HG03139 (cell line): ENCODE data around the gene LDLRAD1.
"Not testable (repeated sequence)": the region's sequence is repeated elsewhere in the genome, so short reads cannot be mapped to it uniquely, and the experiment has no call there.

Experiments
- ATAC-seq: cut with Tn5 transposase; IDR thresholded peaks from one replicate; pipeline ENCODE4 v1.9.1; 2021; ENCODE audit not compliant: unreplicated experiment

Gene LDLRAD1

DNA sequence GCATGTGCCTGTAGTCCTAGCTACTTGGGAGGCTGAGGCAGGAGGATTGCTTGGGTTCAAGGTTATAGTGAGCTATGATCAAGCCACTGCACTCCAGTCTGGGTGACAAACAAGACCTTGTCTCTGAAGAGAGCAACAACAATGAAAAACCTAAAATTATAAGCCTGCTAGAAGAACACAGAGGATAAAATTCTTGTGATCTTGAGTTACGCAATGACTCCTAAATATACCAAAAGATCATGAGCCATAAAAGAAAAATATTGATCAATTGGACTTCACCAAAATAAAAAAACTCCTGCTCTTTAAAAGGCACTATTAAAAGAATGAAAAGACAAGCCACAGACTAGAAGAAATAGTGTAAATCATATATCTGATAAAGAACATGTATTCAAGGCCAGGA lies 22.3 kb downstream of the LDLRAD1 start:
- no peak for ATAC-seq

DNA sequence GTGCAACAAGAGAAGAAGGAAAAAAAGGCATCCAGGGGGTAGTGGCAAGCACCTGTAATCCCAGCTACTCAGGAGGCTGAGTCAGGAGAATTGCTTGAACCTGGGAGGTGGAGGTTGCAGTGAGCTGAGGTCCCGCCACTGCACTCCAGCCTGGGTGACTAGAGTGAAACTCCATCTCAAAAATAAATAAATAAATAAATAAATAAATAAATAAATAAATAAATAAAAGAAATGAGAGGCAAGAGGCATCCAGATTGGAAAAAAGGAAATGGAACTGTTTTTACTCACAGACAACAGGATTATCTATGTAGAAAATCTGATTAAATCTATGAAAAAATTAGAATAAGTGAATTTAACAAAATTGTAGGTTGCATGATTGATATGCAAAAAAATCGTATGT lies 23.5 kb downstream of the LDLRAD1 start:
- ATAC-seq = not testable (repeated sequence)

DNA sequence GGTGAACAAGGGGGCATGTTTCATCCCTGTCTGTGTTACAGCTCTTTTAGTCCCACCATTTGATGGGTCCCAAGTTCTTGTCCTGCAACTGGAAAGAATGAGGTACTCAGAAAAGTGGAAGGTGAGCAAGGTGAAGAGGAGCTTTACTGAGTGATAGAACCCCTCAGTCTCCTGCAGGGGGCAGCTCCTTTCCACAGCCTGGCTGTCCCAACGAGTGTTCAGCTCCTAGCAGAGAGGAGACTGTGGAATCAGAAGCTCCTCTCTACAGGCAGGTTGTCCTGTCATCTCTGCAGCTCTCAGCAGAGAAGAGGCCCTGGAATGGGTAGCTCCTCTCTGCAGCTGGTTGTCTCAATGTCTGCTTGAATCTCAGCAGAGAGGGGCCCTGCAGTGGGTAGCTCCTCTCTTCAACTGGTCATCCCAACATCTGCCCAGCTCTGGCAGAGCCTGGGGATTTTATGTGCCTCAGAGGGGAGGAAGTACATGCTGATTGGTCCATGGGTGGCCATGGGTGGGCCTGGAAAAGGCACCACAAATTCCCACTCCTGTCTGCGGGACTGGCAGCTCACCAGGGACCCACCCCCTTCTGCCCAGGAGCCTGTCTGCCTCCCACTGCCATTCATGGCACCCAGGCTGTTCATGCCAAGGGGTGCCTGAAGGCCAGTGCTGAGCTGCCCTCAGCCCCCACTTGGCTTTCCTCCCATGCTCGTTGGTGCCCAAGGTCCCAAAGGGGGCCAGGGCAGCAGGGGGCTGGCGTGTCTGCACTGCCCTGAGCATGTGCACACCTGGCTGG lies 25.7 kb downstream of the LDLRAD1 start:
- no peak for ATAC-seq

DNA sequence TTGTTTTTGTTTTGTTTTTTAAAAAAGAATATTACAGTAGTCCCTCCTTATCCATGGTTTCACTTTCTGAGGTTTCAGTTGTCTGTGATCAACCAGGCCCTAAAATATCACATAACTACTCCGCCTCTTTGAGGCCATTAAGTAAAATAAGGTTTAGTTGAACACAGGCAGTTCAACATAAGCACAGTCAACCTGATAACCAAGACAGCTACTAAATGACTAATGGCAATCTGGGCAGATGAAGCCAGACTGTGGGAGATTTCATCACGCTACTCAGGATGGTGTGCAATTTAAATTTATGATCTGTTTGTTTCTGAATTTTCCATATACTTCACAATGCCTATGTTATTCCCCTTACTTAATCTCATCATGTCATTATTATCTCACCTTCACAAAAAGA lies 30.1 kb downstream of the LDLRAD1 start:
- ATAC-seq = no peak

DNA sequence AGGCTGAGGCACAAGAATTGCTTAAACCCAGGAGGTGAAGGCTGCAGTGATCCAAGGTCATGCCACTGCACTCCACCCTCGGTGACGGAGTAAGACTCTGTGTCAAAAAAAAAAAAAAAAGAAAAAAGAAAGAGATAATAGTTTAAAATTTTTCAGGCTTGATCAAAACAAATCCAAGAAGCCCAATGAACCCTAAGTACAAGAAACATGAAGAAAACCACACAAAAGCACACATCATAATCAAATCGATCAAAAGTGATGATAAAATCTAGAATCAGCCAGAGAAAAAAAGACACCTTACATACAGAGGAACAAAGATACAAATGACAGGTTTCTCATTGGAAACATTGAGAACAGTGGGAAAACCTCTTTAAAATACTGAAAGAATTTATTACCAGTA lies 31.5 kb downstream of the LDLRAD1 start:
- no peak for ATAC-seq

DNA sequence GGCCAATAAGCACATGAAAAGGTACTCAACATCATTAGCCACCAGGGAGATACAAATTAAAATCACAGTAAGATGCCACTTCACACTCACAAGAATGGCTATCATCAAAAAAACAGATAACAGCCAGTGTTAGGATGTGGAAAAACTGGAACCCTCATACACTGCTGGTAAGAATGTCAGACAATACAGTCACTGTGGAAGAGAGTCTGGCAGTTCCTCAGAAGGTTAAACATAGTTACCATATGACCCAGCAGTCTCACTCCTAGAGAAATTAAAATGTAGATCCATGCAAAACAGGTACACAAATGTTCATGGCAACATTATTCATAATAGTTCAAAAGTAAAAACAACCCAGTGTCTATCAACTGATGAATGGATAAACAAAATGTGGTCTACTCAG lies 33.3 kb downstream of the LDLRAD1 start:
- ATAC-seq = no peak

DNA sequence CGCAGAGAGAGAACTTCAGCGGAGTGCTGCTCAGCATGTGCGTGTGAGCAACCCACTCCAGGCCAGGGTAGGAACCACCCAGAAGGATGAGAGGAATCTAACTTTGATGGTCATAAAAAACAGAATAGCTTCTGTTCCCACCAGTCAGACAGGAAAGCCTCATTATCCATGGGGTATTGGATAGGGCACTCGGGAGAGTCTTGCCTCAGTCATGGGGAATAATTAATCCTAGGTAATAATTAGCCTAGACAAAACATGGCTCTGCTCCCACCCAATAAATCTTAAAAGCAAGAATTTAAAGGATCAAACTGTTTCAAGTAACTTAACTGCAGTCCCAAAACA lies 35.3 kb downstream of the LDLRAD1 start:
- ATAC-seq = no peak

DNA sequence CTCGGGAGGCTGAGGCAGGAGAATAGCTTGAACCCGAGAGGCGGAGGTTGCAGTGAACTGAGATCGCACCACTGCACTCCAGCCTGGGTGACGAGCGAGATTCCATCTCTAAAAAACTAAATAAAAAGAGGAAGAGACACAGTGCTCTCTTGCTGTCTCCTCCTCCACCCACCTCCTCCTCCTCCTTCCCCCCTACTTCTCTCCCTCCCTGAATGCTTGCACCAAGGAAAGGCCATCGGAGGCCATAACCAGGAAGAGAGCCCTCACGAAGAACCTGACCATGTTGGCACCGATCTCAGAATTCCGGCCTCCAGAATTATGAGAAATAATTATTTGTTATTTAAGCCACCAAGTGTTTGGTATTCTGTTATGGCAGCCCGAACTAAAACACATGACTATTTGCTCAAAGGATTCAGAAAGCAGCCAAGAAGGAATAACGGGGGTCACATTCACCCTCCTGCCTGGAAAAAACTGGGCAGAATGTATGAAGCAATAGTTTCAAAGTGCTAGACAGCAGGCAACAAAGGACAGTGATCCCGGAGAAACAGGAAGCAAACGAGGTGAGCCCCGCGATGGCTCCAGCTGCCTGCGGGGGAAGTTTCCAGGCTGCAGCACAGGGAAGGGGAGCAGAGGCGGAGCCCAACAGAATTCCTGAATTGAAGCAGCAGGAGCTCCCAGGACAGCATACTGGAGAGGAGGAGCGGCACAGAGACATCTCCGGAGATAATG lies 35.8 kb downstream of the LDLRAD1 start:
- no peak for ATAC-seq

DNA sequence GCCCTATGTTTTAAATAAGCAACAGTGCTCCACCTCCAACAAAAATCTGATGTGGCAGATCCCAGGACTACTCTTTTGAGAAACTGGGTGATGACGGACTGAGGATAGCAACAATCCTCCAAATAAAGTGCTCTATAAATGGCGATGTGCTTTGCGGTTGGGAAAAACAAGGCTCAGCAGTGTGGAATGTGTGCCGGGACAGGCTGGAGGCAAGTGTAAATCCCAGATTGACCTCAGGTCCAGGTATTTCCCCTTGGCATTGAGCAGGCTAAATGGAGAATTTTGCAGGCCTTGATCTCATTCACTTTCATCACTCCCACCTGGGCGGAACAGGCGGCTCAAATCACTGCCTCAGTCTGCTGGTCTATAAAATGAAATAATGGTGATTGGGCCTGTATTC lies 36.8 kb downstream of the LDLRAD1 start:
- ATAC-seq = no peak

DNA sequence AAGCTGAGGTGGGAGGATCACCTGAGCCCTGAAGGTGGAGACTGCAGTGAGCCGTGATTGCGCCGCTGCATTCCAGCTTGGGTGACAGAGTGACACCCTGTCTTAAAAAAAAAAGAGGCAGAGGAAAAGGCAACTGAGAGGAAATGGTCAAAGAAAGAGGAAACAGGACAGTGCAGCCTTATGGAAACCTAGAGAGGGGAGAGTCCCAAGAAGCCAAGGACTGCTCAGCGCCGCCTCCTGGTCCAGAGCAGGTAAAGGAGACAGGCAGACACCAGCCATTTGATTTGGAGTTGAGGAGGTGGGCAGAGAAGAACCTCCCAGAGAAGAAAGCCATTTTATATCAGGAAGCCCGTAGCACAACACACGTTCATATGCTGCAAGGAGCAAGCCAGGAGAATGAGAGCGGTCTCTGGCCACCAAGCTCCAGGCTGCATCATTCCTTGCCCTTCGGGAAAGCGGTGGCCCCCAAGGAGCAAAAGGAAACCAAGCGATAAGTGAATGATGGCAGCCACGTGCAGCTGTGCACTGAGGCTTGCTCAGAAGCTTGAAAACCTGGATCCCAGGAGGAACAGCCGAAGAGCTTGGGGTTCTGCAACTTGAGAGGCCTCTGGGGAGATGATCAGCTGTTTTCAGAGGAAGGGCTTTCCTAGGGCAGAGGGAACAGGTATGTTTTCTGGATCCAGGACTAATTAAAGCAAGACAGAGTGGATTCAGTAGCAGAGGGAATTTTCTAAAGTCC lies 38.1 kb downstream of the LDLRAD1 start:
- ATAC-seq = no peak

DNA sequence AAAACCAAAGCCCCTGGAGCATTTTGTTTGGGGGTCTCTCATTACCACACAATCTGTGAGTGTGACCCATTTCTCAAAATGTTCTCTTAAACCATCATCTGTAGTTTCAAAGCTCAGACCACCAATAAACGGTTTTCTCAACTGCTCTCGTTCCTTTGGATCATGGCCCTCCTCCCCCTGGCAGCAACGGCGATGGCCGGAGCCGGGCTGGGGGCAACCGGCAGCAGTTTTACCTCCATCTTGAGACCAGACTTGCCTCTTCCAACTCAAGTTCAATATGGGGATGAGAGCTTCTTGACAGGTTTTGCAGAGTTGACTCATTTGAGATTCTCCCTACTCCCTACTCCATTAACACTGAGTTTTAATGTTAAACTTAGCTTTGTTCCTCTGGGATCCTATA lies 42.1 kb downstream of the LDLRAD1 start:
- no peak for ATAC-seq

DNA sequence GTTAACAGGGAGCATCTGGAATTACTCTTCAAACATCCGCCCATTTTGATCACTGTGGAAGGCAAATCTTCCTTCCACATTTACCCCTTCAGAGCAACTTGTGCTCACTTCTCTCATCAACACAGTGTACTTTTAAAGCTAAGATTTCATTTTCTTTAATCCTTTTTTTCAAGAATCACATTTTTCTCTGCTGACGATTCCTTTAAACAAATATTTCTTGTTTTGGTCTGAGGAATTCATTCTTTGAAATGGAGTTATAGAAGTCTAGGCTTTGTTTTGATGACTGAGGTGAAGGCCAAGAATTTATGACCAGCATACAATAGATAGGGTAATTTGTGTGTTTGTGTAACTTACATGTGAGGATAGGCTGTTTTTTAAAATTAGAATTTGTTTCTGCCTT lies 46.3 kb downstream of the LDLRAD1 start:
- no peak for ATAC-seq

DNA sequence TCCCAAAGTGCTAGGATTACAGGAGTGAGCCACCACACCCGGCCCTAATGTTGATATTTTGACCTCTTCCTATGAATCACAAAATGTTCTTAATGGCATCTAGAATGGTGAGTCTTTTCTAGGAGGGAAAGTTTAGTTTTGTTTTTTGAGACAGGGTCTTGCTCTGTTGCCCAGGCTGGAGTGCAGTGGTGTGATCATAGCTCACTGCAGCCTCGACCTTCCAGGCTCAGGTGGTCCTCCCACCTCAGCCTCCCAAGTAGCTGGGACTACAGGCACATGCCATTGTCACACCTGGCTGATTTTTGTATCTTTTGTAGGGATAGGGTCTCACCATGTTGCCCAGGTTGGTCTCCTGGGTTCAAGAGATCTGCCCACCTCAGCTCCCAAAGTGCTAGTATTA lies 48.7 kb downstream of the LDLRAD1 start:
- ATAC-seq = not testable (repeated sequence)

DNA sequence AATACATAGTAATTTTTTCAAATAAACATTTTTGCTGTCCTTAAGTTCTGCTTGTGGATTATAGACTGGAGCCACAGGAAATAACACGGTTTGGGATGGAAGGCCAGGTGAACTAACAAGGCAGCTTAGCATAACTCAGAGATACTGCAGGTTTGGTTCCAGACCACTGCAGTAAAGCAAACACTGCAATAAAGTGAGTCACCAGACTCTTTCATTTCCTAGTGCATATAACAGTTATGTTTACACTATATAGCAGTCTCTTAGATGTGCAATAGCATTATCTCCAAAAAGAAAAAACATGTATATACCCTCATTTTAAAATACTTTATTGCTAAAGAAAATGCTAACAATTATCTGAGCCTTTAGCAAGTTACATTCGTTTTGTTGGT lies 49.9 kb downstream of the LDLRAD1 start:
- no peak for ATAC-seq

DNA sequence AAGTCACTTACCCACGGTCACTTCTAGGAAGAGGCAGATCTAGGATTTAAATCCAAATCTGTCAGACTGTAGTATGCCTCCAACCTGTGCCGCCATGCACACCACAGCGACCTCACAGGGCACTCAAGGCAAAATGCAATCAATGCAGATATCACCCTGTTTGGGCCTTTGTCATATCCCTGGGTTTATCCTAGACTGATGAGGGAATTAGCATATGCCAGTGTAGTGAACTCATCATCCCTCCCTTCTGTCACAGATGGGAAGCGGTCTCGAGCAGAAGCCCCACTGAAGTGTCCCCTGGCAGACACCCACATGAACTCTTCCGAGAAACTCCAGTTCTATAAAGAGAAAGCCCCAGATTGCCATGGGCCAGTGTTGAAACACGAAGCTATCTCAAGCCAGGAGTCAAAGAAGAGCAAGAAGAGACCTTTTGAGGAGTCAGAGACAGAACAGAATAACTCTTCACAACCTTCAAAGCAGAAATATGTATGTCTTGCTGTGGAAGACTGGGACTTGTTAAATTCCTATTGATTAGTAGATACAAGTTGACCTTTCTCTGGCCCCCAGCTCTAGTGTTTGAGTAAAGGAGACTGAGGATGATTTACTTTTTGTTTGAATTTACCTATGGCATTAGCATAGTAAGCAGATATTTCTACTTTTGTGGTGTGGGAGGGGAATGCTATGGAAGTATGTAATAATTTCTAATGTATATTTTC lies 50.4 kb downstream of the LDLRAD1 start:
- no peak for ATAC-seq

DNA sequence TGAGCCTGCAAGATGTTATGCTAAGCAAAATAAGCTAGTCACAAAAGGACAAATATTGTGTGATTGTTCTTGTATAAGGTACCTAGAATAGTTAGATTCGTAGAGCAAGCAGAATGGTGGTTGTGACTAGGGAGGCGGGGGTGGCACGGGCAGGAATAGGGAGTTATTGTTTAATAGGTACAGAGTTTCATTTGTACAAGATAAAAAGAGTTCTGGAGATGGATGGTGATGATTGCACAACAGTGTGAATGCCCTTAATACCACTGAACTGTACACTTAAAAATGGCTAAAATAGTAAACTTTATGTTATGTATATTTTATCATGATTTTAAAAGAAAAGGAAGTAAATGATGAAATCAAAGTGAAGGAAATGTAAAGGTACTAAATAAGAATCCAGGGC lies 51.2 kb downstream of the LDLRAD1 start:
- ATAC-seq = no peak

DNA sequence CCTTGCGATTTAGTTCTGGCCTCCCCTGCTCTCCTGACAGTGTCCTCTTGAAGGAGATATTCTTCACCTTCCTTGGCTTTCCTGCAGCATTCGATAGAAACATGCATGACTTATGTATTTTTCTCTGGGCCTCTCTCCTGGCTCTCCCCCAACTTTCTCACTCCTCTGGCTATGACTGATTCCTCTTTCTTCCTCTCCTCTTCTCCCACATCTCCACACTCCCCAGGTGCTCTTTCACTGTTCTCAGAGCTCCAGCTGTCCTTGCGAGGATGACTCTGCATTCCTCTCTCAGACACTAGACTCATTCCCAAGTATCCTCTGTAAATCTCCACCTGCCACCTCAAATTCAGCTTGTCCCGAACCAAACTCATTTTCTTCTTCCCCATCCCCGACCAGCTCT lies 53.9 kb downstream of the LDLRAD1 start:
- ATAC-seq = no peak

DNA sequence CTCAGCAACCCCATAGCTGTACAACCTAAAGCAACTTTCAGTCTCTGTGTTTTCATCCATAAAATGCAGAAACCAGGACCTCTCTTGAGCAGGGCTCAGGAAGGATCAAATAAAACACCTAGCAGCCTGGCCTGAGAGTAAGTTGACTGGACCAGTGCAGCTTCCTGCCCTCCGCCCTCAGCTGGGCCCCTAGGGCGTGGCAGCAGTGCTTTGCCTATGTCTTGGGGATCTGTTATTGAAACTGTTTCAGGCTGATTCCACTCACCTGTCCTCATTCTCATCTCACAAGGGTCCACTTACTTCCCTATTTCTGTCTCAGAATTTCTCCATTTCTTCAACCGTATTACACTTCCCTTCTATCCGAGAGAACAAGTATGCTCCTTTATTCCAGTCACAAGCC lies 54.5 kb downstream of the LDLRAD1 start:
- ATAC-seq = no peak

DNA sequence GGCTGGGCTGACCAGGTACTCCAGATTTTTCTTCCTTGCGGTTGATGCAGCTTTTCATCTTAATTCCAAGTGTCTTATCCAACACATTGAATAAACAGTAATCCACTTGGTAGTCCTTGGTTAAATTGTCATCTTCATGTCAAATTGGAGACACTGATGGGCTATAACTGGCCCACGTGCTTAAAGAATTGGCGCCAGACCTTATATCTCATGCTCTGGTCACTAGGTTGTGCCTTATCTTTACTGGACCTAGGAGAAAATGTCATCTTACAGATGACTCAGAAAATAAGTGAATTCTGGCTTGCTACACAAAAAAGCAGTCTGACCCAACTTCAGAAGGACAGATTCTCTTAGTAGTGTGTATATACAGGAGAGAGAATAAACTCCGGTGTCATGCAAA lies 55.6 kb downstream of the LDLRAD1 start:
- no peak for ATAC-seq

DNA sequence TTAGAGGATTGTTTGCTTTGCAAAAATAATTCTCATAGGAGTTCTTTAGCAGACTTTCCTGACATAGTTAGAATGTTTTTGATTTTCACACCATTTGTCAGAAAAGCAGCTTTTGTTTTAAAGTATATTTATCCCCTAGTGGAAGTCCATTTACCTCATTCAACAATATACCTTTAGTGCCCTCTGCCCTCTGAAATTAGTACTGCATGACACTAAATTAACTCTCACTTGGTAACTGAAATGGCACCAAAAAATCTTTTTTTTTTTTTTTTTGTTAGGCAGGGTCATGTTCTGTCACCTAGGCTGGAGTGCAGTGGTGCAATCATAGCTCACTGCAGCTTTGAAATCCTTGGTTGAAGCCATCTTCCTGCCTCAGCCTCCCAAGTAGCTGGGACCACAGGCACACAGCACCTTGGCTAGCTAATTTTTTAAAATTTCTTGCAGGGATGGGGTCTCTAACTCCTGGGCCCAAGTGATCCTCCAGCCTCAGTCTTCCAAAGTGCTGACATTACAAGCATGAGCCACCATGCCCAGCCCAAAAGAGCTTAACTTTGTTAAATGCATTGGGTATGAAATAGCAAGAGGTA lies 58.2 kb downstream of the LDLRAD1 start:
- no peak for ATAC-seq
